H1 (cell line): Measurements from ENCODE around the gene TRIML2. TPM values are rescaled to one million over a fixed set of nuclear protein-coding genes. Genes with fewer than 3 reads are reported as not detected.
"Not testable (repeated sequence)": the region's sequence is repeated elsewhere in the genome, so short reads cannot be mapped to it uniquely, and the experiment has no call there.

Source experiments
- CTCF ChIA-PET: fragments of 300-600 bp; sonication (Branson Sonifier 250); formaldehyde crosslinking; loops from one replicate; lab custom pipeline; 2021; ENCODE audit not compliant: partially characterized antibody; lab: Charles Lee
- POLR2A ChIA-PET: fragments of 300-600 bp; sonication (Branson Sonifier 250); formaldehyde crosslinking; loops from one replicate; lab custom pipeline; 2021; ENCODE audit warnings: inconsistent platforms; ENCODE audit not compliant: partially characterized antibody; lab: Charles Lee
- DNase-seq, 2 experiments: peaks; one replicate each; pipeline versions ENCODE4 v3.0.0 to v3.0.0-alpha.2; 2010 to 2022; ENCODE audit warnings: low spot score in 2 of 2, low read depth in 1 of 2, mixed read lengths in 1 of 2
- FAIRE-seq: peaks from 2 replicates; lab custom pipeline; 2011; peaks lifted over from hg19 to GRCh38; lab: Jason Lieb, UNC
- H2AFZ ChIP-seq: 2 replicates; pipeline ENCODE4 v1.8.1; 2012; ENCODE audit warnings: low read length, inconsistent platforms
- H2AK5ac ChIP-seq: 2 replicates; pipeline ENCODE4 v1.6.1; 2013; ENCODE audit warnings: low read depth, low read length
- H2BK120ac ChIP-seq: replicated peaks from 2 replicates; pipeline ENCODE3; 2013; ENCODE audit warnings: low read depth, low read length, inconsistent platforms
- H2BK12ac ChIP-seq: 2 replicates; pipeline ENCODE4 v1.6.1; 2013; ENCODE audit warnings: low read depth, low read length
- H2BK15ac ChIP-seq: 2 replicates; pipeline ENCODE4 v1.6.1; 2013; ENCODE audit warnings: low read length
- H2BK20ac ChIP-seq: 2 replicates; pipeline ENCODE4 v1.6.1; 2013; ENCODE audit warnings: low read length
- H2BK5ac ChIP-seq: 2 replicates; pipeline ENCODE4 v1.6.1; 2013; ENCODE audit warnings: low read depth, low read length
- H3K14ac ChIP-seq: 2 replicates; pipeline ENCODE4 v1.6.1; 2013; ENCODE audit warnings: inconsistent platforms; ENCODE audit not compliant: insufficient read length
- H3K18ac ChIP-seq: 2 replicates; pipeline ENCODE4 v1.6.1; 2013; ENCODE audit warnings: low read length; ENCODE audit errors: extremely low read depth
- H3K23ac ChIP-seq: 2 replicates; pipeline ENCODE4 v1.6.1; 2013; ENCODE audit warnings: inconsistent platforms; ENCODE audit not compliant: insufficient read length
- H3K23me2 ChIP-seq: 2 replicates; pipeline ENCODE4 v1.6.1; 2013; ENCODE audit warnings: low read depth, low read length
- H3K27ac ChIP-seq: 2 replicates; pipeline ENCODE4 v1.6.1; 2011; ENCODE audit warnings: low read depth, low read length, inconsistent platforms
- H3K27me3 ChIP-seq, 4 experiments: replicated peaks in 1 of 4; 1 replicate in 1 of 4; 2 replicates in 3 of 4; pipeline versions ENCODE4 v1.6.1 to v1.8.1; 2011 to 2013; ENCODE audit warnings: low read length in 3 of 4, mild to moderate bottlenecking in 3 of 4, inconsistent platforms in 2 of 4, mixed read lengths in 2 of 4, moderate library complexity in 1 of 4; ENCODE audit not compliant: control insufficient read depth in 3 of 4, insufficient read depth in 3 of 4; ENCODE audit errors: extremely low read depth in 1 of 4
- H3K36me3 ChIP-seq, 4 experiments: 2 replicates each; pipeline versions ENCODE4 v1.6.1 to v1.8.1; 2011 to 2013; ENCODE audit warnings: mild to moderate bottlenecking in 4 of 4, low read length in 3 of 4, moderate library complexity in 2 of 4, control low read depth in 1 of 4, inconsistent platforms in 1 of 4; ENCODE audit not compliant: insufficient read depth in 4 of 4, control insufficient read depth in 2 of 4
- H3K4ac ChIP-seq: replicated peaks from 2 replicates; pipeline ENCODE3; 2013; ENCODE audit warnings: low read length, low read depth, mixed read lengths, inconsistent platforms; ENCODE audit not compliant: insufficient read length
- H3K4me1 ChIP-seq, 4 experiments: replicated peaks in 1 of 4; 1 replicate in 1 of 4; 2 replicates in 3 of 4; pipeline versions ENCODE4 v1.6.1 to v1.8.1; 2011 to 2013; ENCODE audit warnings: low read length in 3 of 4, inconsistent platforms in 2 of 4, mixed read lengths in 1 of 4; ENCODE audit not compliant: insufficient read depth in 4 of 4, control insufficient read depth in 3 of 4
- H3K4me2 ChIP-seq, 2 experiments: 2 replicates each; pipeline versions ENCODE4 v1.6.1 to v1.8.1; 2011 to 2013; ENCODE audit warnings: low read depth in 2 of 2, low read length in 2 of 2, control low read depth in 1 of 2, inconsistent platforms in 1 of 2, mild to moderate bottlenecking in 1 of 2; ENCODE audit not compliant: insufficient read depth in 1 of 2
- H3K4me3 ChIP-seq, 4 experiments: fragments of 200-600, 300-600 bp in 1 of 4; sonication (generic), shearing (Covaris generic), sonication (Bioruptor Twin) in 1 of 4; 2 replicates each; pipeline versions ENCODE4 v1.5.1 to v1.8.1; 2011 to 2016; ENCODE audit warnings: low read length in 4 of 4, low read depth in 3 of 4, control low read depth in 2 of 4, inconsistent platforms in 2 of 4, mild to moderate bottlenecking in 2 of 4, mixed read lengths in 1 of 4, moderate library complexity in 1 of 4; ENCODE audit not compliant: insufficient read depth in 2 of 4; ENCODE audit errors: extremely low read depth in 1 of 4
- H3K56ac ChIP-seq: replicated peaks from 2 replicates; pipeline ENCODE3; 2013; ENCODE audit warnings: low read depth, mild to moderate bottlenecking, mixed read lengths, low read length, inconsistent platforms; ENCODE audit not compliant: insufficient read length
- H3K79me1 ChIP-seq: 2 replicates; pipeline ENCODE4 v1.6.1; 2013; ENCODE audit warnings: low read depth, low read length, control low read depth
- H3K79me2 ChIP-seq, 2 experiments: 2 replicates each; pipeline versions ENCODE4 v1.6.1 to v1.8.1; 2012 to 2013; ENCODE audit warnings: low read length in 2 of 2, mild to moderate bottlenecking in 2 of 2, inconsistent platforms in 1 of 2; ENCODE audit not compliant: insufficient read depth in 2 of 2, control insufficient read depth in 1 of 2
- H3K9ac ChIP-seq, 4 experiments: replicated peaks in 1 of 4; 1 replicate in 1 of 4; 2 replicates in 3 of 4; pipeline versions ENCODE4 v1.6.1 to v1.8.1; 2011 to 2013; ENCODE audit warnings: low read depth in 3 of 4, low read length in 3 of 4, control low read depth in 2 of 4, mild to moderate bottlenecking in 2 of 4, moderate library complexity in 2 of 4, inconsistent platforms in 1 of 4; ENCODE audit errors: extremely low read depth in 1 of 4
- H3K9me3 ChIP-seq, 2 experiments: 2 replicates each; pipeline versions ENCODE4 v1.6.1 to v1.8.1; 2012 to 2013; ENCODE audit warnings: mild to moderate bottlenecking in 2 of 2, moderate library complexity in 2 of 2, control low read depth in 1 of 2, inconsistent platforms in 1 of 2, low read depth in 1 of 2, low read length in 1 of 2, mixed read lengths in 1 of 2; ENCODE audit not compliant: insufficient read depth in 2 of 2
- H4K20me1 ChIP-seq, 2 experiments: replicated peaks in 1 of 2; 2 replicates each; pipeline versions ENCODE3 to v1.8.1; 2011 to 2013; ENCODE audit warnings: inconsistent platforms in 2 of 2, low read length in 2 of 2, mild to moderate bottlenecking in 1 of 2; ENCODE audit not compliant: insufficient read depth in 2 of 2, control insufficient read depth in 1 of 2
- H4K5ac ChIP-seq: 2 replicates; pipeline ENCODE4 v1.6.1; 2013; ENCODE audit warnings: low read length, low read depth, mixed read lengths, inconsistent platforms; ENCODE audit not compliant: insufficient read length
- H4K8ac ChIP-seq: 2 replicates; pipeline ENCODE4 v1.8.0; 2013; ENCODE audit warnings: mild to moderate bottlenecking, moderate library complexity, low read length, inconsistent platforms; ENCODE audit not compliant: insufficient read depth; ENCODE audit errors: extremely low read depth
- H4K91ac ChIP-seq: replicated peaks from 2 replicates; pipeline ENCODE3; 2013; ENCODE audit warnings: low read length, mixed read lengths, inconsistent platforms; ENCODE audit not compliant: insufficient read length
- WGBS, 2 experiments: shearing (Covaris generic) in 1 of 2; methylation state at CpG; one replicate each; pipeline versions ENCODE4 v1.1.6 to v1.1.7; 2013 to 2015; ENCODE audit warnings: low lambda C conversion rate in 2 of 2, mixed read lengths in 2 of 2, inconsistent platforms in 1 of 2, low coverage in 1 of 2, missing lambda C conversion rate in 1 of 2; ENCODE audit not compliant: insufficient replicate concordance in 2 of 2, insufficient coverage in 1 of 2, insufficient read length in 1 of 2; ENCODE audit errors: extremely low coverage in 1 of 2, missing lambda C conversion rate in 1 of 2; 5-methylcytosine and 5-hydroxymethylcytosine counted together
- polyA plus RNA-seq, 7 experiments: library from polyadenylated mRNA; depleted of rRNA in 3 of 7; stranded (reverse) in 5 of 7; unstranded in 2 of 7; fragments of >200 nt in 5 of 7; fragments of 200-250 nt in 2 of 7; gene quantifications; 1 replicate in 5 of 7; 2 replicates in 1 of 7; 4 replicates in 1 of 7; pipeline versions ENCODE4 v1.2.1 to v1.2.3, GENCODE V29; 2011 to 2013; ENCODE audit warnings: missing spikeins in 2 of 7, mixed read lengths in 2 of 7
- total RNA-seq: library from RNA; stranded (reverse); fragmentation: NEBNext Ultra II Directional; extraction: Animal tissue kit (Norgen Biotek cat#: 25700); gene quantifications from 2 replicates; pipeline ENCODE4 v1.2.1, GENCODE V29; 2021

Gene TRIML2
- total and polyA plus RNA-seq, 2 of the 8 experiments (the other 6 are each of a cell fraction or from before 2014, with no cell fraction given) = 28.1 to 59.2 TPM

DNA sequence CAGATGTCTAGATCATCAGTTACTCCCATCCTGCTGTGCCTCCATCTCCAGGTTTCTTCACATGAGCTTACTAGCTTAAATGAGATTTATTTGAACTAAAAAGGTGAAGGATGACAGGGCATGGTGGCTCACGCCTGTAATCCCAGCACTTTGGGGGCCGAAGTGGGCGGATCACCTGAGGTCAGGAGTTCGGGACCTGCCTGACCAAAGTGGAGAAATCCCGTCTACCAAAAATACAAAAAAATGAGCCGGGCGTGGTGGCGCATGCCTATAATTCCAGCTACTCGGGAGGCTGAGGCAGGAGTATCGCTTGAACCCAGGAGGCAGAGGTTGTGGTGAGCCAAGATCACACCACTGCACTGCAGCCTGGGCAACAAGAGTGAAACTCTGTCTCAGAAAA is 63.9 kb downstream of the TRIML2 start:
- H3K4me3 ChIP-seq, H2BK120ac ChIP-seq, H3K14ac ChIP-seq, H3K23me2 ChIP-seq, H3K56ac ChIP-seq, H2AFZ ChIP-seq, H2BK20ac ChIP-seq, H3K9me3 ChIP-seq, H4K8ac ChIP-seq, H3K27ac ChIP-seq, H2BK12ac ChIP-seq, H2BK15ac ChIP-seq, H3K4me1 ChIP-seq, H4K91ac ChIP-seq, H3K4me2 ChIP-seq, H4K5ac ChIP-seq, H2BK5ac ChIP-seq, H3K79me2 ChIP-seq, H2AK5ac ChIP-seq, CTCF ChIA-PET, H3K79me1 ChIP-seq, H3K18ac ChIP-seq, H3K23ac ChIP-seq, H4K20me1 ChIP-seq, DNase-seq, H3K27me3 ChIP-seq, H3K9ac ChIP-seq, FAIRE-seq, H3K4ac ChIP-seq, H3K36me3 ChIP-seq: not testable (repeated sequence)
- 90% methylated on average over 10 of the region's 10 CpGs; no CpG with 5 or more reads in 1 of the 2 experiments for WGBS, 2 experiments
- POLR2A ChIA-PET = interaction anchor here (1.0 to 1.9 kb wide), 2 partner anchors 43 to 46 kb away, joined by 3 to 8 read pairs; no protein-coding TSS in a partner anchor
